CD1c-positive myeloid dendritic cell (primary cell): ENCODE data around the gene CLDND2.

Source experiments
- DNase-seq: peaks from one replicate; pipeline ENCODE4 v3.0.0-alpha.2; 2016; ENCODE audit errors: extremely low spot score

The CLDND2 gene

DNA sequence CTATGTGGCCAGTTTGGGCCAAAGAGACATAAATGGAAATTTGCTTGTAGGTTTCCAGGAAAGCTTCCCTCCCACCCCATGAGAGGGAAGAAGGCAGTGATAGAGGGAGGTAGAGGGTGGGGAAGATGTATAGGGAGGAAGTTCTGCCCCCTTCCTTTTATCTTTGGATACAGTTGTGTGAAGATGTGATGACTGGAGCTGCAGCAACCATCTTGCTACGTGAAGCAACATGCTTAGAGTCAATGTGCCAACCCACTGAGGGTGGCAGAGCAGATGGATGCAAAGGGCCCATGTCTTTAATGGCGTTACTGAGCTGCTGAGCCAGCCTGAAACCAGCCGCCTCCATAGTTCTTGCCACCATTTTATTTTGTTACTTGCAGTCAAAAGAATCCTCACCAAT, 37.6 kb downstream of the CLDND2 start:
- DNase-seq, result no peak

DNA sequence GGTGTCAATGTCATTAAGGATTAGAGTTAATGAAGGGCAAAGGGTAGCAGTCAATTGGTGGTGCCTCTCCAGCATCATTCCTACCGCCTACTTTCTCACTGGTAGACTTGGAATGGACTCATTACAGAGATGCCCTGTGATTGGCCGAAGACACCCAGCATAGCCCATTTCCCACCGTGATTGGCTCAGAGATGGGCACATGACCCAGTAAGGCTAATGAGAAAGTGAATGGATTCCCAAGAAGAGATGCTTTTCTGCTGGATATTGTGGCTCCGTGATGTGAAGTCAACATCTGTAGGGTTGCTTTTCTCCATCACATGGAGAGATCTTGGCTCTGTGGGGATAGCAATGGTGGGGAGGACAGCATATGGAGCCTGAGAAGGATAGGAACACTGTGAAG, 38.4 kb downstream of the CLDND2 start:
- DNase-seq, result no peak

DNA sequence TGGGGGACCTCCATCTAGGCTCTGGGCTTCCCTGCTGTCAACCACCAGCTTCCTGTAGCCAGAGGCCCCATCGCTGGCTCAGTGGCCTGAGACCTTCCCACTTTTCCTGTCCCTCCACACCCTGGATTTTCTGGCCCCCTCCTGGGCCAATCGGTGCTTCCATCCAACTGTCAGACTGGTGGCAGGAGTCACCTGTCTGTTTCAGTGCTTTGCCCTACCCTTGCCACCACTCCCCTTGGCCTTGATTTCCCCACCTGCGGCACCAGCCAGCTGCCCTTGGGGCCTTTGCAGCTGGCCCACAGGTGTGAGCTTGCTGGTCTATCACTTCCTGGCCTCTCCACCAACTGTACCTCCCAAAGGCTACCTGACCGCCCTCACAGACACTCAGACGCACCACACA, 39.4 kb downstream of the CLDND2 start:
- no peak for DNase-seq

DNA sequence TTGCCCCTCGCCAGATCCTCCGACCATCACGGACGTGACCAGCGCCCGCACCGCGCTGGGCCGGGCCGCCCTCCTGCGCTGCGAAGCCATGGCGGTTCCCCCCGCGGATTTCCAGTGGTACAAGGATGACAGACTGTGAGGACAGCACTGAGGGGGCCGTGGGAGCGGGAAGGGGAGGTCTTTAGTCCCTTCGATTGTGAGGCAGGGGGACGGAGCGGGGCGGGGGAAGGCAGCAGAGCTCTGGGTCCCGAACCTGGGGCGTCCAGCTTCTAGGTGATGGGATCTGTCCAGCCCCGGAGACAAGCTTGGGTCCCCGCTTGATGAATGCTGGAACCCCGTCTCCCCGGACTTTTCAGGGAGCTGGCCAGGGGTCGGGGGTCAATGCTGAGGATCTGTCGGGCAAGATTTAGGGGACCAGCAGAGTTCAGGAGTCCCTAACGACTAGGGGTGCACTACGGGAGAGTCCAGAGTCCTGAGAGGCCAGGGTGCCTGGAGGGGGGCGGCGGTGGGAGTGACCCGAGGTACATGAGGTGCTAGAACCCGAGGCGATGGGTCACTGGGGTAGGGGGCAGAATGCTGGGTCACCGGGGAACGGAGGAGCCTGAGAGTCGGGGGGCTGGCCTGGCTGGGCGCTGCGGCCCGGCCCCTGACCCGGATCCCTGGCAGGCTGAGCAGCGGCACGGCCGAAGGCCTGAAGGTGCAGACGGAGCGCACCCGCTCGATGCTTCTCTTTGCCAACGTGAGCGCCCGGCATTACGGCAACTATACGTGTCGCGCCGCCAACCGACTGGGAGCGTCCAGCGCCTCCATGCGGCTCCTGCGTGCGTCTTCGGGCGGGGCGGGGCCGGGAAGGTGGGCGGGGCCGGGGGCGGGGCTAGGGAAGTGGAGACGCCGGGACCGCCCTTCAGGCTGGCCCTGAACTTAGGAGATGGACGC, 41.5 kb downstream of the CLDND2 start:
- peak; percentile 87 for DNase-seq

DNA sequence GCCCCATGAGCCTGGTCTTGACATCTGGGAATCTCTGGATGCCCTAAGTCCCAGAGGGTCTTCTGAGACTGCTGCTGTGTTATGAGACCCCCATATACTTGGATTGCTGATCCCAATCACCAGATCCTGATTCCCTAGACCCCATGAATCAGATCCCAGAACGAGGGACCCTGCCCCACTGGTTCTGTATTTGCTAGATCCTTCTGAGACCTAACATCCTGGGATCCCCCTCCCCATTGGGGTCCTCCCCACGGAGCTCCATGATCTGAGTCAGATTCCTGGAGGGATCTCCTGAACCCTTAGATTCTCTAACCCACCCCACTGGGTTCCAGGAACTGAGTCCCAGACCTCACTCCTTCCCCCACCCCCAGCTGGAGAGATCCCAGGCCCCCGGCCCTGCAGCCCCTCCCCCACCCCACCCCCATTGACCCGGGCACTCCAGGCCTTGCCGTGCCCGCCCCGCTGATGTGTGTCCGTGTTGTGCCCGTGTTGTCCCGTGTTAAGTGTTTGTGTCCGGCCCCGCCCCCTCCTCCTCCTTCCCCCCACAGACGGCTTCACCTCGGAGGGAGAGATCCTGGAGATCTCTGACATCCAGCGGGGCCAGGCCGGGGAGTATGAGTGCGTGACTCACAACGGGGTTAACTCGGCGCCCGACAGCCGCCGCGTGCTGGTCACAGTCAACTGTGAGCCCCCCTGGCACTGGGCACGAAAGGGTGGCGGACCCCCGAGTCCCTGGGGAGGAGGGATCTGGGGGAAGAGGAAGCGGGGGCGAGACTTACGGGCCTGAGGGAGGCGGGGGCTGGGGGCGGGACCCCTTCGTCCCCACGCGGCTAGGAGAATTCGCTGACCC, 42.4 kb downstream of the CLDND2 start:
- no peak for DNase-seq

DNA sequence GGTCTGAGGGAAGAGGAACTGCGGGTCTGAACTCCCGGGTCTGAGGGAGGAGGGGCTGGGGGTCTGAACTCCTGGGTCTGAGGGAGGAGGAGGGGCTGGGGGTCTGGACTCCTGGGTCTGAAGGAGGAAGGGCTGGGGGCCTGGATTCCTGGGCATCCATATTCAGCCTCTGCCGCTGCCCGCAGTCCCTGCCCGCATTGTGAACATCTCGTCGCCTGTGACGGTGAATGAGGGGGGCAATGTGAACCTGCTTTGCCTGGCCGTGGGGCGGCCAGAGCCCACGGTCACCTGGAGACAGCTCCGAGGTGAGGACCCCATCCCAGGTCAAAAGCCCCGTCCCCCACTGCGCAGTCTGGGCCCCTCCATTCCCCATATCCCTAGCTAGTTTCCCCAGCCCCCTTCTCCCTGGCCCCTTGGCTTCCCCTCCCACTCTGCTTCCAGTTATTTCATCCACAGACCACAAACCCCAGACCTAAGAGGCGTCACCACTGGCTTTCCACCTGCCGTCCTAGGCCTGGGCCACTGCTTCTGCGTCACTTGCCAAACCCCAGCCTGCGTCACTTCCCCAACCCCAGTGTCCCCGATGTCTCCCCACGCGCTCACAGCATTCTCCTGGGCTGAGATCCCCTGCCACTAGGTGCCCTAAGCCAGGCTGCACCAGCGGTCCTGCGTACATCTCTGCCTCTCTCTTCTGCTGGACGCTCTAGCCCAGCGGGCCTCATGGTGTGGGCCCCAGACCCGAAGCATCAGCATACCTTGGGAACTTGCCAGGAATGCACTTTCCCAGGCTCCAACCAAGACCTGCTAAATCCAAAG, 43.4 kb downstream of the CLDND2 start:
- DNase-seq, result peak; percentile 51

DNA sequence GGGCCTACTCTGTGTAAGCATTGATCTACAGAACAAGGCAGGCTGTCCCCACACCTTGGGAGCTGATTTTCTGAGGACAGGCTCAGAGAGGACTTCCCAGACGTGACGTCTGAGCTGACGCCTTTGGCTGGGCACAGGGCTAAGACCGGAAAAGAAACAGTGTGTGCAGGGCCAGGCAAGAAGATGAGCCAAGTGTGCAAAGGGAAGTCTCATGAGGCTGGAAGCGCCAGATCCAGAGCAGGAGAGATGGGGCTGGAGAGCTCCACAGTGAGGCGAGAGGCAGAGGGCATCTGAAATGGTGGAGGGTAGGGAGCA, 44.7 kb downstream of the CLDND2 start:
- no peak for DNase-seq

DNA sequence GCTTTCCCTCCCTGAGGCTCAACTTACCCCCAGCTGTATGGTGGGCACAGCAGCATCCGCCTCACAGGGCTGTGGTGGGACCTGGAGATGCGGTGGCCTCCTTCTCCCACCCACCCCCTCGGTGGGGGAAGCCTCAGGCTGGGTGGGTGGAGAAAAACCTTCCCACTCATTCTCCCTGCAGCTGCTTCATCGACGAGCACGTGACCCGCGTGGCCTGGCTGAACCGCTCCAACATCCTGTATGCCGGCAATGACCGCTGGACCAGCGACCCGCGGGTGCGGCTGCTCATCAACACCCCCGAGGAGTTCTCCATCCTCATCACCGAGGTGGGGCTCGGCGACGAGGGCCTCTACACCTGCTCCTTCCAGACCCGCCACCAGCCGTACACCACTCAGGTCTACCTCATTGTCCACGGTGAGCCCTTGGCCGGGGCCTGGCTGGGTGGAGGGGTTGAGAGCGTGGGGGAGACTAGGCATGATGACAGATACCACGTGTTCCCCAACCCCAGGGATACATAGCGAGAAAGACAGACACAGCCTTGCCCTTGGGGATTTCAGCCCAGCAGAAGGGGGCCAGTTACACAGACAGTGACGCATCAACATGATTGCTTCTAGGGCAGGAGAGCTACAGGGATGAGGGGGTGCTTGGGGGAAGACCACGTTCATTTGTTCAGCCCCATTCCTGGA, 45.2 kb downstream of the CLDND2 start:
- DNase-seq, result no peak

DNA sequence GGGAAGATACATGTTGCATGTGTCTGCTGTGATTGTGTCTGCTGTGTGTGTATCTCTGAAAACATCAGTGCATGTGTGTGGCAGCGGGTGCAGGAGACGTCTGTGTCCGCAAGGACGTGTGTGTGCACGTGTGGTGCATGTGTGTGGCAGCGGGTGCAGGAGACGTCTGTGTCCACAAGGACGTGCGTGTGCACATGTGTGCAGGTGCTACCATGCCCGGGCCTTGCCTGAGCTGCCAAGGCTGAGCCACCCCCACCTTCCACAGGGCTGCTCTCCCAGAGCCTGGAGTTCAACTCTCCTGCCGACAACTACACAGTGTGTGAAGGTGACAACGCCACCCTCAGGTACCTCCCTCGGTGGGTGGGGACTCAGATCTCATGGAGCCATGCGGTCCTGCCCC, 47.0 kb downstream of the CLDND2 start:
- no peak for DNase-seq

DNA sequence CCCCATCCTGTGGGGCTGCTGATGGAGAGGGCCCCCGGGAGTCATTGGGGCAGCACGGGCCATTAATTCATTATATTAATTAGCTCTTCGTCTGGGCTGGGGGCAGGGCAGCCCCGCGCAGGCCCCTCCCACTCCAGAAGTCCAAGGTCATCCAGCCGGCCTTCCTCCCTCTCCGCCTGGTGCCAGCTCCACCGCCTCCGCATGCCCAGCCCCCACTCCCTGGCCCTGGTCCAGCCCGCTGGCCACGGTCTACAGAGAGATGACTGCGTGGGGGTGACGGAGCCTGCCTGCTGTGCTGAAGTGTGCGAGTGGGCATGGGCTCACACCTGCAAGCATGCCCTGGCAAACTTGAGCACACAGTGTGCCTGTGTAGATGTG, 48.5 kb downstream of the CLDND2 start:
- DNase-seq, result no peak

DNA sequence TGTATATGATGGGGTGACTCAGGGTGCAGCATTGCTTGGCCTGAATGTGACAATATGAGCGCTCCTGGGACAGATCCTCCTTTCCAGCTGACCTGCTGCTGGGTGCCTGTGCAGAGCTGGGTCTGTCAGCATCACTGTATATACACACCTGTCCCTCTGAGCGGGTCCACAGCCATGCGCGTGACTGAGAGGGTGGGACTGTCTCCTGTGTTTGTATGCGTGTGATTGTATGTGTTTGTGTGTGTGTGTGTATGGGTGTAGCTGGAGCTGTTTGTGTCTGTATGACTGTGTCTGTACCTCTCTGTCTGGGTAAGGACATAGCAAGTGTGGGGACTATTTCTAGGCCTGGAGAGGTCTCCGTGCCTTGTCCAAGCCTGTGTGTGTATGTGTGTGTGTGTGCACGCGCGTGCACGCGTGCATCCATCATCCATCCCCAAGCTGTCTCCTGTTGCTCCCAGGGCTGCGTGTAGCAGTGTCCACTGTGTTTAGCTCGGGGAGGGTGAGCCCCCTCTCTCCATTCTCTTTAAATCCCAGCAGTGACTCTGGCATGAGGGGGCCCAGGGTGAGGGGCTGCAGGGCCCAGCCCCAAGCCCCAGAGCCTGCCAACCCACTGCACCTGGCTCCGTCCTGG, 49.0 kb downstream of the CLDND2 start:
- DNase-seq, result no peak

DNA sequence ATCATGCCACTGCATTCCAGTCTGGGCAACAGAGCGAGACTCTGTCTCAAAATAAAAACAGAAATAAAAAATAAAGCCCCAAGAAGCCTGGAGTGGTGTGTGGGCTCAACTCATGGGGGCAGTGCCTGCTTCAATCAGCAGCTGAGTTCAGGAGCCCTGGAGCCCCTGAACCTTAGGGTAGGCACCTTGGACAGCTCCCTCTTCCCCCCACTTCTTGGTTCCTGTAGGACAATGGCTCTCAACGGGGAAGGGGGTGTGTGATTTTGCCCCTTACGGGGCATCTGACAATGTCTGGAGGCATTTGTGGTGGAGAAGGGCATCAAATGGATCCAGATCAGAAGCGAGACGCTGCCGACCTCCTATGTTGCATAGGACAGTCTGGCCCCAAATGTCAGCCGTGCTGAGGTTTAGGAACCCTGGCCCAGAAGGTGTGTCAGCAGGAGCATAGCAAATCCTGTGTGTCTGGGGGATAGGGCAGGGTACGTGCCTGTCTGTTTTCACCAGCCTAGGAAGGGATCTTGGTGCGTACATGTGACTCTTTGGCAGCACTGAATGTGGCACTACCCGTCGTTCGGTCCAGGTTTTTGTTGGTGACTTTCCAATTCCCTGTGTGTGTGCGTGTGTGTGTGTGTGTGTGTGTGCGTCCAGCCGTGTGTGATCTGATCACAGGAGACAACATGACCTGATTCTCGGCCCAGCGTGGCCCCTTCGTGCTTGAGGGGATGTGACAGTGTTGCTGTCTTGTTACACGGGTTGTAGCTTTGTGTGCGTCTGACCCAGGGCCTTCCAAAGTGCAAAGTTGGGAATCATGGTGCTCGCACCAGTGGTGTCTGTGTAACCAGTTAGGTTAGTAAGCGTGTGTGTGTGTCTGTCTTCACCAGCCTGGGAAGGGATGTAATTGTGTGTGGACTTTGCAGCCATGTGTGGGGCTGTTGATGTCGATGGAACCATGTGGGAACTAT, 49.8 kb downstream of the CLDND2 start:
- no peak for DNase-seq

DNA sequence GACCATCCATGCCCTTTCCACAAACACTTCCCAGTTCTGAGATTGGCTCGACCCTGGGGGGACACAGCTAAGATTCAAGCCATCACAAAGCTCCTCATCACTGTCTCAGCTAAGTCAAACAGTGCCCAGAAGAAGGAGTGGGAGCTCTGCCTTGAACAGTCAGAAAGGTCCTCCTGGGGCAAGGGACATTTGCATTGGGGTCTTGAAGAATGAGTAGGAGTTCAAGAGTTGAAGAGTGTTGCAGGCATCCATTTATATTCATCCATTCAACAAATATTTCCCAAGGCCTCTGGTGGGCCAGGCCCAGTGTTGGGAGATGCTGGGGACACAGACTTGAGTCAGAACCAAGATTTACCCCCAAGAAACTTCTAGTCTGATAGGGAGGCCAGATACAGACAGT, 50.8 kb downstream of the CLDND2 start:
- no peak for DNase-seq

DNA sequence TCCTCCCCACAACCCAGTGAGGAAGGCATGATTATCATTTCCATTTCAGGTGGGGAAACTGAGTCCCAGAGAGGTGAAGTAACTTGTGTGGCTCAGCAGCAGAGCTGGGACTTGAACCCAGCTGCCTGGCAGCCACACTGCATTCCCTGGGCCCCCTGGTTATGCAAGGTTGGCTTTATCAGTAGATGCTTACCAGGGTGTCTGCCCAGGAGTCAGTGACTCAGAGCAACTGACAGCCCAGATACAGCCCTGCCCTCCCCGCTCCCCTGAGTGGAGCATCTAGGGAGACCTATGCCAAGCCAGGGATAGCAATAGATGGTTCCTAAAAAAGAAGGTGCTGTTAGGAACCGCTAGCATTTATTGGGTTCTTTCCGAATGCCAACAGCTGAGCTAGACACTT, 51.4 kb downstream of the CLDND2 start:
- DNase-seq, result no peak
